Cardiac muscle cell (in vitro differentiated cells and primary cell): ENCODE measurements around the gene ECSIT. TPM values are rescaled to one million over a fixed set of nuclear protein-coding genes. Genes with fewer than 3 reads are reported as not detected.
"Not testable (repeated sequence)": the region's sequence is repeated elsewhere in the genome, so short reads cannot be mapped to it uniquely, and the experiment has no call there.

Experiments used
- DNase-seq, 2 donors: peaks; one replicate each; pipeline versions ENCODE4 v3.0.0 to v3.0.0-alpha.2; 2010 to 2017; ENCODE audit warnings: low read depth in 1 of 2, low spot score in 1 of 2
- H3K27ac ChIP-seq: fragments of 200-600 bp; sonication (generic); 2 replicates; pipeline ENCODE4 v1.5.1; 2016
- H3K27me3 ChIP-seq: fragments of 200-600 bp; sonication (generic); 2 replicates; pipeline ENCODE4 v1.6.0; 2016; ENCODE audit warnings: control low read depth
- H3K36me3 ChIP-seq: fragments of 200-600 bp; sonication (generic); 2 replicates; pipeline ENCODE4 v1.5.1; 2016; ENCODE audit warnings: control low read depth
- H3K4me1 ChIP-seq: fragments of 200-600 bp; sonication (generic); 2 replicates; pipeline ENCODE4 v1.8.1; 2017; ENCODE audit warnings: low read depth, mild to moderate bottlenecking, mixed run types
- H3K4me3 ChIP-seq: fragments of 200-600 bp; sonication (generic); 2 replicates; pipeline ENCODE4 v1.5.1; 2016; ENCODE audit warnings: mild to moderate bottlenecking
- H3K9me3 ChIP-seq: fragments of 200-600 bp; sonication (generic); 2 replicates; pipeline ENCODE4 v1.5.1; 2017; ENCODE audit warnings: low read depth, mild to moderate bottlenecking, control low read depth
- CTCF ChIP-seq: IDR thresholded peaks from 2 replicates; pipeline ENCODE4 v1.5.1; 2012; ENCODE audit warnings: low read depth, mild to moderate bottlenecking, low read length
- polyA plus RNA-seq: library from polyadenylated mRNA; unstranded; fragments of >200 nt; fragmentation: Nextera tagmentation; extraction: Ambion mirVana; gene quantifications from 2 replicates; pipeline ENCODE4 v1.2.1, GENCODE V29; 2016
- total RNA-seq: library from RNA; depleted of rRNA; stranded (reverse); fragments of >200 nt; gene quantifications from 2 replicates; pipeline ENCODE4 v1.2.3, GENCODE V29; 2016

Gene ECSIT
- total and polyA plus RNA-seq, 2 experiments from 2014 or later, result 64.0 to 91.3 TPM

DNA sequence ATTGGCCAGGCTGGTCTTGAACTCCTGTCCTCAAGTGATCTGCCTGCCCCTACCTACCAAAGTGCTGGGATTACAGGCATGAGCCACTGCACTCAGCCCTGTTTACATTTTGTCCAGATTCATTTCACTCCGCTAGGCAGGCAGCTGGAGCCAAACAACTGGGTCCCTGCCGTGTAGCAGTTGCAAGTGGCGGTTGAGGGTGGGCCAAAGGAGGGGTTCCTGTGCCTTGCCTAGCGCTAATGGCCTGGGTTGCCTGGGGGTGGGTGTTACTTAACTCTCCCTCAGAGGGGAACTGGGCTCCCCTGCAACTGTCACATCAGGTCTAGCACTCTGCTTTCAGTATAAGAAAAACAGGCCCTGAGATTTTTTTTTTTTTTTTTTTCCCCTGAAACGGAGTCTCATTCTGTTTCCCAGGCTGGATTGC lies 41.1 kb upstream of the ECSIT start:
- no peaks in the 10 kb centered on the region for H3K36me3 ChIP-seq
- no peaks in the 10 kb centered on the region for H3K4me1 ChIP-seq
- no peak overlapping the region for H3K27ac ChIP-seq
- no peaks in the 10 kb centered on the region for H3K27me3 ChIP-seq
- no peaks in the 10 kb centered on the region for H3K9me3 ChIP-seq
- DNase-seq, result no peak
- no peak for TF ChIP-seq CTCF
- no peak overlapping the region for H3K4me3 ChIP-seq

GRCh38 chr19:11566164-11566563 lies 37.2 kb upstream of the ECSIT start:
- no peaks in the 10 kb centered on the region for H3K9me3 ChIP-seq
- no peaks in the 10 kb centered on the region for H3K4me1 ChIP-seq
- no peaks in the 10 kb centered on the region for H3K27me3 ChIP-seq
- DNase-seq, result no peak
- no peak overlapping the region for H3K27ac ChIP-seq
- H3K4me3 ChIP-seq, result no peak overlapping the region
- TF ChIP-seq CTCF, result no peak
- no peaks in the 10 kb centered on the region for H3K36me3 ChIP-seq

- H3K27ac ChIP-seq, H3K9me3 ChIP-seq, H3K4me1 ChIP-seq, H3K36me3 ChIP-seq, H3K4me3 ChIP-seq, DNase-seq, H3K27me3 ChIP-seq: not testable (repeated sequence)
Observed at GRCh38 chr19:11565649-11565980, 36.7 kb upstream of the ECSIT start.

- H3K4me3 ChIP-seq, H3K27ac ChIP-seq, H3K27me3 ChIP-seq, H3K4me1 ChIP-seq, H3K36me3 ChIP-seq, DNase-seq, H3K9me3 ChIP-seq: not testable (repeated sequence)
Observed at GRCh38 chr19:11564082-11564807, 35.3 kb upstream of the ECSIT start.

DNA sequence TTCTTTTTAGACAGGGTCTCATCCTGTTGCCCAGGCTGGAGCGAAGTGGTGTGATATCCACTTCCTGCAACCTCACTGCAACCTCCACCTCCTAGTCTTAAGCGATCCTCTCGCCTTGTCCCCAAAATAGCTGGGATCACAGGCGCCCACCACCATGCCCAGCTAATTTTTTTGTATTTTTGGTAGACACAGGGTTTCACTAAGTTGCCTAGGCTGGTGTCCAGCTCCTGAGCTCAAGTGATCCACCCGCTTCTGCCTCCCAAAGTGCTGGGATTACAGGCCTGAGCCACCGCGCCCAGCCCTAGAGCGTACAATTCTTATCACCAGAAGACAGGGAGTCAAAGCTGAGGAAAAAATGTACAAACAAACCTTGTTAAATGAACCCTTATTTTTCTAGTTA lies 34.6 kb upstream of the ECSIT start:
- no peaks in the 10 kb centered on the region for H3K9me3 ChIP-seq
- H3K4me1 ChIP-seq, result no peaks in the 10 kb centered on the region
- H3K27me3 ChIP-seq, result no peaks in the 10 kb centered on the region
- no peaks in the 10 kb centered on the region for H3K36me3 ChIP-seq
- H3K27ac ChIP-seq, result no peak overlapping the region
- H3K4me3 ChIP-seq, result no peak overlapping the region
- no peak for DNase-seq
- no peak for TF ChIP-seq CTCF

GRCh38 chr19:11560404-11561051 lies 31.6 kb upstream of the ECSIT start:
- Histone ChIP-seq H3K4me1 (peaks cover 8% of the 10 kb centered on the region), H3K27me3 (no peaks in the 10 kb centered on the region), H3K27ac (no peak overlapping the region), H3K9me3 (no peaks in the 10 kb centered on the region), H3K4me3 (no peak overlapping the region), H3K36me3 (no peaks in the 10 kb centered on the region)
- DNase-seq, result peak; percentile 81 to 88
- TF ChIP-seq CTCF, result peak; percentile 59
